ENCODE measurements around the gene HOXD4.

Gene HOXD4

DNA sequence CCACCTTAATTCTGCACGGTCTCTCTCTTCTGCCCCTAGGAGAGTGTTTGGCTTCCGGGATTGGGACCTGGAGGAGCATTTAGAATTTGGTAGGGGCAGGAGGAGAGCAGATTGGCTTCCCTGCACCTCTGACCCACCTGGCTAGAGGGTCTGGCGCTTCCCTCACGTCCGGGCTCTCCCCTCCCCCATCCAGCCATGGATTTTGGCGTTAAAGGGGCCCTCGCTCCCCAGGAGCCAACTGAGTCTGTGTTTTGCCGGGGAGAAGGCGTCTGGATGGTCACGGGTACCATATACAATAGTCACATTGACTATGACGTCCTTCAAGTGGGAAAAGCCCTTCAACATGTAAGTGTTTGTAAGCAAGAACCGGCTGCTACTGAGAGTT, 12.3 kb downstream of the HOXD4 start:
- no peak overlapping the region for H3K27ac ChIP-seq
- TF ChIP-seq, protein P1, sequence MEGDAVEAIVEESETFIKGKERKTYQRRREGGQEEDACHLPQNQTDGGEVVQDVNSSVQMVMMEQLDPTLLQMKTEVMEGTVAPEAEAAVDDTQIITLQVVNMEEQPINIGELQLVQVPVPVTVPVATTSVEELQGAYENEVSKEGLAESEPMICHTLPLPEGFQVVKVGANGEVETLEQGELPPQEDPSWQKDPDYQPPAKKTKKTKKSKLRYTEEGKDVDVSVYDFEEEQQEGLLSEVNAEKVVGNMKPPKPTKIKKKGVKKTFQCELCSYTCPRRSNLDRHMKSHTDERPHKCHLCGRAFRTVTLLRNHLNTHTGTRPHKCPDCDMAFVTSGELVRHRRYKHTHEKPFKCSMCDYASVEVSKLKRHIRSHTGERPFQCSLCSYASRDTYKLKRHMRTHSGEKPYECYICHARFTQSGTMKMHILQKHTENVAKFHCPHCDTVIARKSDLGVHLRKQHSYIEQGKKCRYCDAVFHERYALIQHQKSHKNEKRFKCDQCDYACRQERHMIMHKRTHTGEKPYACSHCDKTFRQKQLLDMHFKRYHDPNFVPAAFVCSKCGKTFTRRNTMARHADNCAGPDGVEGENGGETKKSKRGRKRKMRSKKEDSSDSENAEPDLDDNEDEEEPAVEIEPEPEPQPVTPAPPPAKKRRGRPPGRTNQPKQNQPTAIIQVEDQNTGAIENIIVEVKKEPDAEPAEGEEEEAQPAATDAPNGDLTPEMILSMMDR (IDR thresholded peaks at IDR 0.05) = no peak
- DNase-seq = no peak
- H3K27me3 ChIP-seq = peaks cover 0 to 71% of the 10 kb centered on the region in 2 donors
- intact Hi-C loops (cut with DNase I; ENCODE audit: low total_unique reads) = no loop called here
- no peak overlapping the region for H3K4me3 ChIP-seq
- H3K36me3 ChIP-seq = no peaks in the 10 kb centered on the region
- H3K9me3 ChIP-seq = peaks cover 0 to 7% (median 0%) of the 10 kb centered on the region in 3 donors
- peaks cover 0 to 54% (median 35%) of the 10 kb centered on the region in 4 donors for H3K4me1 ChIP-seq

DNA sequence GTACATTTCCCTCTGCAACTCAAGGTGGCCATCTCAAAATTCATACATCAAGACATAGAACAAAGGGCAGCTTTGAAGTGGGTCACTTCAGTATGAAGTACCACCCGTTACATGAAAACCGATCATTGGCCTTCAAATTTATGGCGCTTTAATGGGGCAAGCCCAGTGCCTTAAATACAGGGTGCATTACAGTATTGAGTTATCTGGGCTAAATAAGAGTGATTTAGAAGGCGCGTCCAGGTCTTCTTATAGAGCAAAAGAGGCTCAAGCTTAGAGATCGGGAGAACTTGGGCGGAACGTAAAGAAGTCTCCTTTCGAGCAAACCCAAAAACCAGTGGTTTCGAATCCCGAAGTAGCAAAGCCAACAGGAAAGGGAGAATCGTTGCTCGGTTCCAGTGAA, 12.9 kb downstream of the HOXD4 start:
- Histone ChIP-seq H3K4me1 (peaks cover 0 to 49% (median 30%) of the 10 kb centered on the region in 4 donors), H3K9me3 (peaks cover 0 to 7% (median 0%) of the 10 kb centered on the region in 3 donors), H3K36me3 (no peaks in the 10 kb centered on the region), H3K4me3 (no peak overlapping the region), H3K27ac (no peak overlapping the region), H3K27me3 (peaks cover 0 to 69% of the 10 kb centered on the region in 2 donors)
- DNase-seq = no peak
- intact Hi-C loops (cut with DNase I; ENCODE audit: low total_unique reads) = no loop called here
- TF ChIP-seq, protein P1 (IDR thresholded peaks at IDR 0.05) = no peak

- intact Hi-C loops (cut with DNase I; ENCODE audit: low total_unique reads) = no loop called here
- Histone ChIP-seq H3K36me3 (no peaks in the 10 kb centered on the region), H3K27ac (no peak overlapping the region), H3K4me1 (peaks cover 0 to 43% (median 24%) of the 10 kb centered on the region in 4 donors), H3K9me3 (peaks cover 0 to 7% (median 0%) of the 10 kb centered on the region in 3 donors), H3K27me3 (peaks cover 0 to 69% of the 10 kb centered on the region in 2 donors), H3K4me3 (peak overlapping the region; percentile 6 to 33)
- TF ChIP-seq, protein P1 (IDR thresholded peaks at IDR 0.05) = no peak
- DNase-seq = no peak
Observed at GRCh38 chr2:176164611-176165369, 13.4 kb downstream of the HOXD4 start.

DNA sequence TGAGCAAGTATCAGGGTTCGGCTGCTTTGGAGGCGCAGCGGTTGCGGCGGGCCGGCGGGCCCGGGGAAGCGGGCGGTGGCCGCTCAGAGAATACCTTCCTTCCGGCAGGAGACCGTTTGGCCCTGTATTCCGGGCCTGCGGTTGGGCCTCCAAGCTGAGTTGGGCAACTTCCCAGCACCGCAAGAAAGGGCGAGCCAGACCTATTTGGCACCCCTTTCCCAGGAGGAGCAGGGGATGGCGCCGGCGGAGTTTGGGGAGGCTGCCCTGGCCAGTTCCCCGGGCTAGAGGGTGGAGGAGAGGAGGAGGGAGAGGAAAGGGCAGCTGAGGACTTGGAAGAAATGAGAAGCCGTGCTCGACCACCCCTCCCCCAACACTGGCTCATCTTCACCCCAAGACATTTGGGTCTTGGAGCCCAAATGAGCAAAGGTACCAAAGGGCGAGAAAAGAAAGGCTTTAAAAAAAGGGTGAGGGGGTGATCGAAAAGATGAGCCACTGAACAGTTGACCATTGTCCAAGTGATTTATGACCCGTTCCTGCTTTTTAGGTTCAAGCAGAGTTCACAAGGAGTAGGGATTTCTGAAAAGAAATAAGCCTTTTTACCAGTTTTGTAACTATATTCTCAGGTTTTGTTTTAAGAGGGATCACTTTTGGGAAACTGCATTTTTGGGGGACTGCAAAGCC, 14.2 kb downstream of the HOXD4 start:
- H3K27me3 ChIP-seq = peaks cover 0 to 61% of the 10 kb centered on the region in 2 donors
- intact Hi-C loops (cut with DNase I; ENCODE audit: low total_unique reads) = no loop called here
- H3K4me1 ChIP-seq = peaks cover 0 to 36% (median 17%) of the 10 kb centered on the region in 4 donors
- DNase-seq = no peak
- peak overlapping the region in 1 of 2 donors; percentile 33 for H3K4me3 ChIP-seq
- peaks cover 0 to 7% (median 0%) of the 10 kb centered on the region in 3 donors for H3K9me3 ChIP-seq
- no peaks in the 10 kb centered on the region for H3K36me3 ChIP-seq
- H3K27ac ChIP-seq = no peak overlapping the region
- TF ChIP-seq, protein P1 (IDR thresholded peaks at IDR 0.05) = no peak

DNA sequence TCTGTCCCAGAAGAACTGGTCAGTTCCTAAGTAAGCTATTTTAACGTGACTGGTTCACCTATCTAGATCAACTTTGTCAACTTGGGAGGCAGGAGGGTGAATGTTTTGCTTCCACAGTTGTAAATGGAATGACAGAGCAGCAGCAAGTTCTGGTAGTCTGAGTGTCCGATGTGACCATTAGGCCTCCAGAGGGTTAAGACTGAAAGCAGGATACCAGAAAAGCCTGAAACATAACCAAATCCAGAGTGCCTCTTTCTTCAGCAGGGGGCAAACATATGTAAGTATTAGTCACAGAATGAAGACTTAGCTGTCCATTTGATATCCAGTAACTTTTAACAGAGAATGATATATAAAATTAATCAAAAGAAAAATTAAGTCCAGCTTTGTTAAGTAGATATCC, 14.9 kb downstream of the HOXD4 start:
- Histone ChIP-seq H3K4me3 (no peak overlapping the region), H3K4me1 (peaks cover 0 to 29% (median 14%) of the 10 kb centered on the region in 4 donors), H3K9me3 (peaks cover 0 to 7% (median 0%) of the 10 kb centered on the region in 3 donors), H3K36me3 (no peaks in the 10 kb centered on the region), H3K27me3 (peaks cover 0 to 59% of the 10 kb centered on the region in 2 donors), H3K27ac (no peak overlapping the region)
- DNase-seq = no peak
- TF ChIP-seq, protein P1 (IDR thresholded peaks at IDR 0.05) = no peak
- intact Hi-C loops (cut with DNase I; ENCODE audit: low total_unique reads) = no loop called here
